Duodenal mucosa (tissue), 2 donors: ENCODE results near the gene ADCK1.

Experiments used
- H3K27ac ChIP-seq: one replicate; pipeline ENCODE4 v1.7.0; 2013; ENCODE audit warnings: low read depth, low read length
- H3K27me3 ChIP-seq, 2 donors: one replicate each; pipeline ENCODE4 v1.7.0; 2013; ENCODE audit warnings: low read length in 2 of 2, control low read depth in 1 of 2; ENCODE audit not compliant: insufficient read depth in 2 of 2, control insufficient read depth in 1 of 2
- H3K36me3 ChIP-seq, 2 donors: one replicate each; pipeline ENCODE4 v1.7.0; 2013; ENCODE audit warnings: low read length in 2 of 2, control low read depth in 1 of 2; ENCODE audit not compliant: insufficient read depth in 2 of 2, control insufficient read depth in 1 of 2
- H3K4me1 ChIP-seq, 2 donors: one replicate each; pipeline ENCODE4 v1.7.0; 2013; ENCODE audit warnings: low read length in 2 of 2, control low read depth in 1 of 2; ENCODE audit not compliant: insufficient read depth in 2 of 2, control insufficient read depth in 1 of 2
- H3K4me3 ChIP-seq, 2 donors: one replicate each; pipeline ENCODE4 v1.7.0; 2013; ENCODE audit warnings: low read length in 2 of 2, low read depth in 1 of 2
- H3K9ac ChIP-seq, 2 donors: one replicate each; pipeline ENCODE4 v1.7.0; 2013; ENCODE audit warnings: low read length in 2 of 2, low read depth in 1 of 2
- H3K9me3 ChIP-seq, 2 donors: one replicate each; pipeline ENCODE4 v1.7.0; 2013; ENCODE audit warnings: low read length in 2 of 2, control low read depth in 1 of 2; ENCODE audit not compliant: control insufficient read depth in 1 of 2

ADCK1 gene

DNA sequence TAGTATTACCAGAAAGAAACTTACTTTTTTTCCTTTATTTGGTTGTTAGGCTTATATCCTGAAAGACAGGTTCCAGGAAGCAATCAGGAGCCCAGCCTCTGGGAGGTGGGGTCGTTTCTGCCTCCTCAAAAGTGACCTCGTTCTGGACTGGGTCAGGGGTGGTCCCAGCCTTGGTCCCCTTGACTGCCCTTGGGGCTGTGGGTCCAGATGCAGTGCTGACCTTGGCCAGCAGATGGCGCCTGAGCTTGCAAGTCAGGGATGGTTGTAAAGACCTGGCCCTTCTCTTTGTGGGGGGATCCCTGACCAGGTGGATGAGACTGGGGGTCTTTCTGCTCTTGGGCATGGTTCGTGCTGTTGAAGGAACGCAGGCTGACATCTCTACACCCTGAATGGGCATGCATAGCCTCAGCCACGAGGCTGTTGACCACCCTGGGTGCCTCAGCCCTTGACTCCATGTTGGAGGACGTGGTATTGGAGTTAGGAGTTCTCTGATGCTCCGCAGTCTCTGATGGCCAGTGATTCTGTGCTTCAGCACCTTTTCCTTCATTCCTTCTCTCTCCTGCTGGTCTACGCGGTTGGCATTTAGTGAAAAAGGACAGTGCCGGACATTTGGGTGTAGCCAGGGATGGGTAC, 62.4 kb downstream of the ADCK1 start:
- Histone ChIP-seq H3K4me3 (no peak overlapping the region), H3K4me1 (no peaks in the 10 kb centered on the region), H3K9me3 (peaks cover 0 to 2% of the 10 kb centered on the region in 2 donors), H3K9ac (no peak overlapping the region), H3K27me3 (no peaks in the 10 kb centered on the region), H3K36me3 (peaks cover 0 to 13% of the 10 kb centered on the region in 2 donors), H3K27ac (no peak overlapping the region)

DNA sequence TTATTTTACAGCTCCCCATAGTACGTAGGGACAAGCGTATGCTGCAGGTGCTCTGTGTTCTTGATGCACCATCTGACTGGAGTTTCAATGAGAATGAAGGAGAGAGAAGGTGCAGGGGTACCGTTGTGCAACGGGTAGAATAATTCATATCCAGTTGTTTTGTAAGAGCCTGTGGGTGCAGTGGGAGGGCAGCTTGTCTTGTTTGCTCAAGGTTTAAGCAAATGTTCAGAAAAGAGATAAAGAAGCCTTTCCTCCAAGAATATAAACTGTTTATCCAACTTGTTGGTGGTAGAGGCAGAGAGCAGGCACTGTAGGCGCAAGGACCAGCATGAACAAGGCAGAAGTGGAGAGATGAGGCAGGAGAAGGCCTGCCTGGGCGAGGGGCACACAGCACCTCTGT, 64.2 kb downstream of the ADCK1 start:
- Histone ChIP-seq H3K36me3 (peaks cover 0 to 11% of the 10 kb centered on the region in 2 donors), H3K9ac (no peak overlapping the region), H3K4me3 (no peak overlapping the region), H3K9me3 (peaks cover 0 to 2% of the 10 kb centered on the region in 2 donors), H3K27ac (no peak overlapping the region), H3K4me1 (no peaks in the 10 kb centered on the region), H3K27me3 (no peaks in the 10 kb centered on the region)

GRCh38 chr14:77864580-77864979, 64.7 kb downstream of the ADCK1 start:
- H3K27me3 ChIP-seq: no peaks in the 10 kb centered on the region
- H3K9ac ChIP-seq: no peak overlapping the region
- no peaks in the 10 kb centered on the region for H3K4me1 ChIP-seq

DNA sequence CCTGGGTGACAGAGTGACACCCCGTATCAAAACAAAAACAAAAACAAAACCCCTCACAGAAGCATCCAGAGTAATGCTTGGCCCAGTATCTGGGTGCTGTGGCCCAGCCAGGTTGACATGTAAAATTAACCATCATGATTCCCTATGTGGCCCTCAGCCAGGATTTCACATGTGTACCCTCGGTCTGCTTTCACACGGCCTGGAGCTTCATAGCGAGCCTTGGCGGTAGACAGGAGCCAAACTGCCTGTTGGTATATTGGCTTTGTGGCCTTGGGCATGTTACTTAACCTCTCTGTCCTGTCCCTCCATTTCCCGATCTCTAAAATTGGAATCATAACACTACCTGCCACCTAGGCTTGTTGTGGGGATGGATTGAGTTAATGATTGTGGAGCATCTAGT, 65.5 kb downstream of the ADCK1 start:
- peaks cover 0 to 8% of the 10 kb centered on the region in 2 donors for H3K36me3 ChIP-seq
- no peaks in the 10 kb centered on the region for H3K4me1 ChIP-seq
- H3K4me3 ChIP-seq: no peak overlapping the region
- H3K27me3 ChIP-seq: no peaks in the 10 kb centered on the region
- no peak overlapping the region for H3K27ac ChIP-seq
- peaks cover 0 to 2% of the 10 kb centered on the region in 2 donors for H3K9me3 ChIP-seq
- H3K9ac ChIP-seq: no peak overlapping the region

More at GRCh38 chr14:77864580-77864979, 64.7 kb downstream of the ADCK1 start:
- Histone ChIP-seq H3K4me3 (no peak overlapping the region), H3K9me3 (peaks cover 0 to 2% of the 10 kb centered on the region in 2 donors), H3K36me3 (peaks cover 0 to 11% of the 10 kb centered on the region in 2 donors), H3K27ac (no peak overlapping the region)

DNA sequence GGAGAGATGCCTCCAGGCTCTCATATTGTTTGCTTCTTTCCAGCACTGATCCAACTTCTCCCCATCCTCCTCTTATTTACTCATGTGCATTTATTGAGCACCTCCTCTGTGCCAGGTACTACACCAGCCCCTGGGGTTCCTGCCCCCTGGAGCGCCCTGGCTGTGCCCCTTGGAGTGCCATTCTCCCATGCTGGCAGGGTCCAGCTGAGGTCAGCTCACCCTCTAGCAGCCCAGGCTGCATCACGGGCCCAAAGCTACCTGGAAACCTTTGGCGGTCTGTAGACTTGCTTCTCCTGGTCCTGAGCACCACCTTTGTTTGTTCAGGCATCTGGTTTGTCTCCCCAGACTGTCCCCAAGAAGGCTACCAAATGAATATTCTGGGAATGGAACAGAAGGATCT, 67.0 kb downstream of the ADCK1 start:
- no peaks in the 10 kb centered on the region for H3K27me3 ChIP-seq
- H3K4me1 ChIP-seq: no peaks in the 10 kb centered on the region
- H3K36me3 ChIP-seq: peaks cover 0 to 7% of the 10 kb centered on the region in 2 donors
- H3K9me3 ChIP-seq: peaks cover 0 to 2% of the 10 kb centered on the region in 2 donors
- no peak overlapping the region for H3K9ac ChIP-seq
- no peak overlapping the region for H3K27ac ChIP-seq
- H3K4me3 ChIP-seq: no peak overlapping the region

- Histone ChIP-seq H3K4me3 (no peak overlapping the region), H3K27me3 (no peaks in the 10 kb centered on the region), H3K27ac (no peak overlapping the region), H3K9me3 (peaks cover 0 to 2% of the 10 kb centered on the region in 2 donors), H3K36me3 (peaks cover 0 to 7% of the 10 kb centered on the region in 2 donors), H3K9ac (no peak overlapping the region), H3K4me1 (no peaks in the 10 kb centered on the region)
Observed at GRCh38 chr14:77867476-77867875, 67.6 kb downstream of the ADCK1 start.

DNA sequence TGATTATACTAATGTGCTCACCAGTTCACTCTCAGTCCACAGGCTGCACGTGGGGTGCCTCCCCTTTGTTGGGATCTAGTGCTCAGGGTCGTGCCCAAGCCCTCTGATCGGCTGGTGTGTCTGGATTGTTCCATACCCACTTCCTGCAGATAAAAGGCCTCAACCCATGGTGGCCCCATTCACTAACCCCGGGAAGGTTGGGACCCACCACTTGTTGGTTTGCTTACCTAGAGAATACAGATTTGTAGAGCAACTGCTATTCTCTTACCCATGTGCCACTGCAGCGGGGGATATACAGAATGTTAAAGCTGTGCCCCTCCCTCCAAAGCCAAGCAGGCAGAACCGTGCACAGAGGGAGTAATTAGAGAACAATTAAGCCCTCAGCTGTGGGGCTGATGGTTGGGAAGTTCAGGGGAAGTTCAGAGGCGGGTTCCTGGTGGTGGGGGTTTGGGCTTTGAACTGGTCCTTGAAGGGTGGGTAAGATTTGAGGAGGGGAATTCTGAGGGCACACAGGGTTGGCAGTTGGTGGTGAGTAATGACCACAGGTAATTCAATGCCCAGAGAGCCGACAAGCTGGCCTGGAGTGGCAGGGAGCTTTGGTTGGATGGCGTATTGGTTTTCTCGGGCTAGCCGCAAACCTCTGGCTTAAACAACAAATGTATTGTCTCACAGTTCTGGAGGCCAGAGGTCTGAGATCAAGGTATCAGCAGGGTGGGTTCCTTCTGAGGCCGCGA, 68.8 kb downstream of the ADCK1 start:
- Histone ChIP-seq H3K36me3 (peaks cover 0 to 8% of the 10 kb centered on the region in 2 donors), H3K4me1 (no peaks in the 10 kb centered on the region), H3K27ac (no peak overlapping the region), H3K9ac (no peak overlapping the region), H3K9me3 (peaks cover 0 to 2% of the 10 kb centered on the region in 2 donors), H3K4me3 (no peak overlapping the region), H3K27me3 (no peaks in the 10 kb centered on the region)

DNA sequence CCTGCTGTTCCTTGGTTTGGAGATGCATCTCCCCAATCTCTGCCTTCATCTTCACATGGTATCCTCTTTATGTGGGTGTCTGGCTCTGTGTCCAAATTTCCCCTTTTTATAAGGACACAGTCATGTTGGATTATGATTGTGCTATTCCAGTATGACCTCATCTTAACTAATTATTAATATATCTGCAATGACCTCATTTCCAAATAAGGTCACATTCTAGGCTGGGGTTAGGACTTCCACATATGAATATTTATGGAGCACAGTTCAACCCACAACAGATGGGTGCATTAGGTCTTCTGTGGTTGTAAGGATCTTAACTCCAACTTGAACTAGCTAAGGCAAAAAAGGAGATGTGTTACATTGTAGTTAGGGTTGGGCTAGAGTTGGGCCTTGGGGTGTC, 69.4 kb downstream of the ADCK1 start:
- Histone ChIP-seq H3K9me3 (peaks cover 0 to 2% of the 10 kb centered on the region in 2 donors), H3K9ac (no peak overlapping the region), H3K27ac (no peak overlapping the region), H3K4me1 (no peaks in the 10 kb centered on the region), H3K4me3 (no peak overlapping the region), H3K27me3 (no peaks in the 10 kb centered on the region), H3K36me3 (peaks cover 0 to 12% of the 10 kb centered on the region in 2 donors)

DNA sequence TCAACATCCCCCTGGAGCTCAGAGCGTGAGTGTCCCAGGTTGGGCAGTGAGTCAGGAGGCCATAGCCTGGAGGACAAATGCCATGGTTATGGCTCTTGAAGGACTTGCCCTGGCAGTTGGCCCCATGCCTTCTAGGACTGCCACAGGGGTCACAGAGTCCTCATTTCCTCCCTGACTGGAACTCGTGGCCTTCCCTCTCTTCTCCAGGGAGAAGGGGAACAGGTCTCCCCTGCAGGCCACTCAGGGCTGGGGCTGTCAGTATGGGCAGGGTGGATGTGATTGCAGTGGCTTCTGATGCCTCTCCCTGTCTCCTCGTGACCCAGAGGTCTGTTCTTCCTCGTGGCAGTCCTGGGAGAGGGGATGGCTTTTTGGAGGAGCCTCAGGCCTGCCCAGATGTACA, 70.7 kb downstream of the ADCK1 start:
- Histone ChIP-seq H3K27me3 (no peaks in the 10 kb centered on the region), H3K4me1 (no peaks in the 10 kb centered on the region), H3K9me3 (peaks cover 0 to 3% of the 10 kb centered on the region in 2 donors), H3K9ac (no peak overlapping the region), H3K36me3 (peaks cover 0 to 11% of the 10 kb centered on the region in 2 donors), H3K4me3 (no peak overlapping the region), H3K27ac (no peak overlapping the region)

GRCh38 chr14:77872152-77872551, 72.2 kb downstream of the ADCK1 start:
- H3K9ac ChIP-seq: no peak overlapping the region
- H3K4me1 ChIP-seq: no peaks in the 10 kb centered on the region
- no peak overlapping the region for H3K27ac ChIP-seq
- H3K9me3 ChIP-seq: peaks cover 0 to 4% of the 10 kb centered on the region in 2 donors
- H3K4me3 ChIP-seq: no peak overlapping the region
- H3K36me3 ChIP-seq: peaks cover 0 to 12% of the 10 kb centered on the region in 2 donors
- no peaks in the 10 kb centered on the region for H3K27me3 ChIP-seq
